HG03103 (cell line): ENCODE data around the gene GSS.

Experiments
- ATAC-seq: cut with Tn5 transposase; IDR thresholded peaks from one replicate; pipeline ENCODE4 v1.9.1; 2021; ENCODE audit warnings: low read depth; ENCODE audit not compliant: unreplicated experiment

The GSS gene

DNA sequence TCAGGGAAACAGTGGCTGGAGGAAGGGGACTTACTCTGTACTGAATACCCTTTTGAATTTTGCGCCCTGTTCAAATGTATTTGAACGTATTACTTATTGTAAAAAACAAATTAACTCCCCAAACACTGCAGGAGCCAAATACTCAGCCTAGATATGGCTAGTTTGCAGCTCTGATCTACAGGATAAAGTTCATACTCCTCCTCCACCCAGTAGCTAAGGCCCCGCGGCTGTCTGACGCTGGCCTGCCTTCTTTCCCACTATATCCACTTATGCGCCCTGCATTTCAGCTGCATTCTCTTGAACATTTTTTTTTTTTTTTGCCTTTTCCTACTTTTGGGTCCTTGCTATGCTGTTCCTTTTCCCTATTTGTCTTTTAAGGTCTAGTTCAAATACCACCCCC, 6.5 kb downstream of the GSS start:
- no peak for ATAC-seq

DNA sequence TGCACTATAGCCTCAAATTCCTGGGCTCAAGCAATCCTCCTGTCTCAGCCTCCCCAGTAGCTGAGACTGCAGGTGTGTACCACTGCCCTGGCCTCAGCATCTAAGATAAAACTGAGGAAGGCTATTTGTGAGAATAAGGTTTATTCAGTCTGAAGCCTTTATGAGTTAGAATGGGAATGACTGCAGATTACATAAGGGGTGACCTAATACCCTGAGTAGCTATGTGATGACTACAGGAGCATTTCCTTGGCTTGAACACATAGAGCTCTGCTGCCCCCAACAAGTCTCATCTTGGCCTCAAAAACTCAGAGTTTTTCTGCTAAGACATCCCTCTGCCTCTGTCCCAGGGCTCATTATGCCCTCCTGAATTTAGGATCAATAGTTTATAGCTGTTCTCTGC, 7.6 kb downstream of the GSS start:
- ATAC-seq, result no peak

DNA sequence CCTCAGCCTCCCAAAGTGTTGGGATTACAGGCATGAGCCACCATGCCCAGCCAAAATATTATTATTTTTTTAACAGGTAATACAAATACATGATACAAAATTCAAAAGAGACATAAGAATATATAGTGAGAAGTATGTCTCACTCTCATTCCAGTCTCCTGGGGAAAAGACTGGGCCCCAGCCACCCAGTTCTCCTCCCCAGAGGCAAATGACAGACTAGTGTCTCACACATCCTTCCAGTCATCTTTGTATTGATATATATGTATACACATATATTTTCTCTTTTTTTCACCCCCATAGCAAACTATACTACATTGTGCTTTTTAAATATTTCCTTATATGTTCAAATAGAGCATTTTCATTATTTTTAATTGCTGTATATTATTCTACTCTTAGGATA, 8.3 kb downstream of the GSS start:
- no peak for ATAC-seq

DNA sequence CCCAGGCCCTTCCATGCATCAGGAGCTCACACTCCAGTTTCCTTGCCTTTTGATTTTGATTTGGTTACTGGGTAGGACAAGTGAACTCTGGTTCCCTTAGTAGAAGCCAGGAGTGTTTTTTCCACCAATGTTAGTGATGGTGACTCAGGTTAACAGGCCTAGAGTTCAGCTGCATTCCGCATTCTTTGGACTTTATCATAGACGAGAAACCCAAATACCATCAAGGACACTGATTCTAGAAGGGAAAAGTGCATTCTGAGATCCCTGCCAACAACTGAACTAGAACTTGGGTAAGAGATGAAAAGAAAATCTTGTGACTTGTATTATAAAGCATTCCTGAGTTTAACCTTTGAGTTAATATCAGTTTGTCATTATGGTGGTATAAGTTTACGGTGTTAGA, 8.9 kb downstream of the GSS start:
- ATAC-seq, result no peak

DNA sequence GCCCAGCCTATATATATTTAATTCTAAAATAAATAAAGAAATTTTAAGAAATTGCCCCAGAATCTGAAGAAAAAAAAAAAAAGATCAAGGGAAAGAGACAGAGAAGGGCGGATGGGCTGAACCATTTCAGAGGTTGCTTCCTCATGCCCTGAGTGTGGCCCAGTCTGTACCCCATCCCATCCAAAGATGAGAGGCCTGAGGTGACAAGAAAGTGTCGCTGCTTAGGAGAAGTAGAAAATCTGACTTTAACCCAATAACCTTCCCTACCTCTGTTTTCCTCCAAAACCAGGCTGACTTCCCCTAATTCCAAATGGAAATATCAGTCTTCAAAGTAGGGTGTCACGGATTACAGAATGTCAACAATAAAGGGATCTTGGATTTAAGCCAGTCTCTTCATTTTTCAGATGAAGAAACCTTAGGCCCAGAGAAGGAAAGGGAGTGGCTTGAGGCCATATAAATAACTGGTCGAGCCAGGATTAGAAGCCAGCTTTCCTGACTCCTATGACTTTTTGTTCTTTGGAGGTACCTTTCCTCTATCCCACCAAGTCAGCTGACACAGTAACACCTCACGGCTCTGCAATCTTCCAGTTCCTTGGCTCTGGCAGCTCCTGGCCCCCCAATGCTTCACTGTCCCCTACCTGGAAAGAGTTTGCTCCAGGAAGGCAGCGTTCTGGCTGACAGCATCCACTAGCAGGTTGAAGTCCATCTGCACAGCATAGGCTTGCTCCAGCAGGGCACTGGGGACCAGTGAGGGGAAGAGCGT, 10.1 kb downstream of the GSS start:
- no peak for ATAC-seq

DNA sequence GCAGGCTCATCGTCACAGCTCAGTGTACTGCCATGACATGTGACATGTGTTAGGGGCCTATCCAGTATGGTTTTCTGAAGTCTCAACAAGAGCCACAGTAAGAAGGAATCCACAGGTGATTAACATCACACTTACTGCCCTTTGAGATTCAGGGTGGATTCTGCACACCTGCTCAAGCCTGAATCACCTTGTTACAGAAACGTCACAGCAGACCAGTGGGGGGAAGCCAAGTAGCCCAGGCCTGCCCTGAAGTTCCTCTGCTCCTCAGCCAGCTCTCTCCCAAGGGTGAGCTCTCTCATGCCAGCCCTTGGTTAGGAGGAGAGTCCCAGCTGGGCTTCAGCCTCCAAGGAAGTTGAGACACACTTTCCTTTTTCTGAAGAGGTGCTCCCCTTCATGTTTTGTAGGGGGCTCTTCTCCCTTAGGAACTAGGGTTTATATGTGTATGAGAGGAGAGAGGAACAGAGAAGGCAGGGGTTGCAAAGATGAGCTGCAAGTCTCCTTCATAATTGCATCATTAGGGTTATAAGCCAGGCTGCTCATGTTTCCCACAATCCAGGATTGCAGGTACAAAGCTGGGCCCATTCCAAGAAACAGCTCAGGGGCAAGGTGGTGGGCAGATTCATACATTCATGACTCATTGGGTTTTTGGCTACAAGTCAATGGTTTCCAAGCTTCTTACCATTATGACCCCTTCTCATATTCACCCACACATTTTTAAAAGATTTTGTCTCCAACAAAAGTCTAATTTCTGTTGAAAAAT, 11.6 kb downstream of the GSS start:
- no peak for ATAC-seq

DNA sequence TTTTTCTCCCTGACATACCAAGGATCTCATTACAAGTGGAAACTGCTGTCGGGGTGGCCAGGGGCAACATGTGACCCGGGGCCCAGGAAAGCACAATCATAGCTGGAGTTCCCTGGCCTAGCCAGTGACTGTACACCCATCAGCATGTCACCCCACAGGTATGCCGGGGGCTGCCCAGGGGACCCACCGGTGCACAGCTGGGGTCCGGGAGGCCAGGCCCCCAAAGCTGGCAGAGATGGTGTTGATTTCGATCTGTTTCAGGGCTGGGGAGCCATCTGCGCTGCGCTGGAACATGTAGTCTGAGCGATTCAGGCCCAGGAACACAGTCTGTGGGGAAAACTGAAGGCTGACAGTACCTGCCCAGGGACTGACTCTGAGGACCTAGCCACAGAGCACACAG, 13.3 kb downstream of the GSS start:
- ATAC-seq, result no peak

DNA sequence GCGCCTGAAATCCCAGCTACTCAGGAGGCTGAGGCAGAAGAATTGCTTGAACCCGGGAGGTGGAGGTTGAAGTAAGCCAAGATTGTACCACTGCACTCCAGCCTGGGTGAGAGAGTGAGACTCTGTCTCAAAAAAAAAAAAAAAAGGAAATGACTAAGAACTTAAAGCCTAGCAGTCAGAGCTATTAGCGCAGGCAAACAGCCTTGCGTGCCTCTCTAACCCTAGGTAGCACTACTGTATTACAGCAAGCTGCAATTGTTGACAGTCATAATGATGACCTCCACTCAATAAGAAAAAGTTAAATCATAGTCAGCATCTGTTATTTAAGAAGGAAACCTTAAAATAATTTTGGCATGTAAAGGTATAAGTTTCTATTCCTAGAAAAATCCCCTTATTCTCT, 14.4 kb downstream of the GSS start:
- no peak for ATAC-seq

DNA sequence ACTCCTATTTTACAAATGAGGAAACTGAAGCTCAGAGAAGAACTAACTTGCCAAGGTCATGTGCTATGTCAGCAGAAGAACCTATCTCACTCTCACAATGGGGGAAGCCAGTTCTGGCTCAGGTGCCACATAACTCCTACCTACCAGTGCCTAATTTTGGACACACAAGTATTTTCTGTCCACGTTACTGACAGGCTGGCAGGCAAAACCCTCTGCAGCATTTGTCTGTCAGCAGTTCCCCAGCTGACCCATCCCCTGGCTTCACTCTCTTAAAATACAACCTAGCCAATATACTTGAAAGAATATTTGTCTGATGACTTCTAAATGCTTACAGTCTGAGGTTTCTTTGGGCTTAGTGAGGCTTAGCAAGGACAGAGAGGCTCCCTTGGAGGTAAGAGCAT, 15.5 kb downstream of the GSS start:
- no peak for ATAC-seq

DNA sequence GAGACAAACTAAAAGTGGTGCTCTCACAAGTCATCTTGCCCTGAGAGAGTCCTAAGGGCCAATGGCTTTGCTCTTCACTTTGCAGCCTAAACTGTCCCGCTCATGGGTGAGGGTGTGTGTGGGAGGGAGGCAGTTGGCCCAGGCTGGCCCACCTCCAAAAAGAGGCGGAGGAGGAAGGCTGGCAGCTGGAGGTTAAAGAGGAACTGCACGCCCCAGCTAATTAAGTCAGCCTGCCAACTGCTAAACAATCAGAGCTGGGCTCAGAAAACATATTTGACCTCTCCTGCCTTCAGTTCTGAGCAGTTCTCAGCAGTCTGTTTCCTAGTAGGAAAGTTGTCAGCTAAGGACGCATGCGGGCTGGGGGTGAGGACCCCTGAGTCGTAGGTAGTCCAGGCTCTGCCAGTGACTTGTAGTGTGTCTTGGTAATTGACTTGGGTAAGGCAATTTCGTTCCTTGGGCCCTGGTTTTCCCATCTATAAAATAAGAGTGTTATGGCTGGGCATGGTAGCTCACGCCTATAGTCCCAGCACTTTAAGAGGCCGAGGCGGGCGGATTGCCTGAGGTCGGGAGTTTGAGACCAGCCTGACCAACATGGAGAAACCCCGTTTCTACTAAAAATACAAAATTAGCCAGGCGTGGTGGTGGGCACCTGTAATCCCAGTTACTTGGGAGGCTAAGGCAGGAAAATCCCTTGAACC, 17.0 kb downstream of the GSS start:
- ATAC-seq, result no peak

DNA sequence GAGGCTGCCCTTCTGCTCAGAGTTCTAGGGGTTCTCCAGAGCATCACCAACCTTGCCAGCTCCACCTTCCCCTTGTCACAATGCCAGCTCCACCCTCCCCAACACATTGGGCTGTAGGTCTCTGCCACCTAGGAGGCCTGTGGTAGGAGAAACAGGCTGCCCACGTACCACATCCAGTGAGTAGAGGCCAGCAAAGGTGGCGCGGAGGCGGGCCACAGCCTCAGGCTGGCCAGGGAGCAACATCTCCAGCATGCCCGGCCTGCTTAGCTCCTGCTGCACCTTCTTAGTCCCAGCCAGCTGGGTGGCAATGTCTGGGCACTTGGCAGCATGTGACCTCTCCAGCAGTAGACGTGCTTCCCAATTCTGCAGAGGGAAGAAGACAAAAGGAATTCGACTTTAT, 23.8 kb downstream of the GSS start:
- ATAC-seq, result no peak

DNA sequence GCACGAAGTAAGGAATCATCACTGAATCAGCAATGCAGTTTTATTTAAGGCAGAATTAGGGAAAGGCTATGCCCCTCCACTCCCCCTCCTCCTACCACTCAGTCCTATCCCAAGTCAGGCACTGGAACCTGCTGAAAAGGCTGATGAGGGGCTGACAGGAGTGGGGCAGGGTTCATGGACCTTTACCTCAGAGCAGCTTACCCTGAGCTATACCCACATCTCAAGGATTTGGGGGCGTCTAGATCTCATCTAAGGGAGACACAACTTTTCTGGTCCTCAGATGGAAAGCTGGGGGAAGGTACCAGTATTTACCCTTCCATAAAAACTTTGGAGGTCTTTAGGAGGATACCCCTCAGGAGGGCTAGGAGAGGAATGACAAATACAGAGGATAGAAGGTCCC, 27.2 kb downstream of the GSS start:
- ATAC-seq, result no peak

DNA sequence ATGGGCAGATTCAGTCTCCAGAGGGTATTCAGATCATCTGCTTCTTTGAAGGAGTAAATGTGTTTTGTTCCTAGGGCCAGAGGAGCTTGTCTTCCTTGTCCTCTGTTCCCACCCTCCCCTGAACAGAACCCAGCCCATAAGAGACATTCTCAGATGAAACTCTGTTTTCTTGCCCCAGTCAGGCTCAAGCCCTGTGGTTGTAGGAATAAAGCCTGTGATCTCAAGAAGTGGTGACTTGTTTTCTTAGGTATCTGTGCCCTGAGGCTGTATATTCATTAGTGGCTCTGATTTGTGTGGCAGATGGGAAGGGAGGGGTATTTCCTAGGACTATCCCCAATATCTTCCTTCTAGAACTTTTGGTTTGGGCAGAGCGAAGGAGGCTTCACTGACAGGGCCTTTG, 27.9 kb downstream of the GSS start:
- ATAC-seq, result no peak

DNA sequence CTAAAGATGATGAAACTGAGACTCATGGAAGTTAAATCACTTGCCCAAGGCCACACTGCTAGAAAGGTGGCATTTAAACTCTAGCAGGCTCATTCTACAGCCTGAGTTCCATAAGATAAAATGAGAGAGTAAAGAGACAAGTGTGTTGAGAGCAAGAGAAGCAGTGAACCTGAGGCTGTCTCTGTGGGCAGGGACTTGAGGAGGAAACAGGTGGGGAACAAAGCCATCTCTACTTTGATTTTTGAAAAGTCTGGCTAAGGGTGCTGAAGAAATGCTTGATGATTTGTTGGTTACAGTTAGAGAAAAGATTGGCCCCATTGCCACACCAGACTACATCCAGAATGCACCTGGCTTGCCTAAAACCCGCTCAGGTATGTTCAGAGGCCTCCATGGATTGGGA, 29.0 kb downstream of the GSS start:
- ATAC-seq, result no peak

DNA sequence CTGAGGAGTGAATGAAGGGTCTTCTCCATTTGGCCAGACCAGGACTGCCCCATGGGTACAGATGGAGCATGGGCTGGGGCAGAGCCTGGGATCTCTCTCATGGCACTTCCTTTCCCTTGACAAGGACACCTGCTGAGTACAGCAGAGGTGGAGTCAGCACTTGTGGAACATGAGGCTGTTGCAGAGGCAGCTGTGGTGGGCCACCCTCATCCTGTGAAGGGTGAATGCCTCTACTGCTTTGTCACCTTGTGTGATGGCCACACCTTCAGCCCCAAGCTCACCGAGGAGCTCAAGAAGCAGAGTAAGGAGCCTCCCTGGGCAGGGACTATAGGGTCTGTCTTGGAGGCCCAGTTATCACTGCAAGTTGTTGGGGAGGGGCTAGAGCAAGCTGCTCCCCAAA, 29.6 kb downstream of the GSS start:
- no peak for ATAC-seq

DNA sequence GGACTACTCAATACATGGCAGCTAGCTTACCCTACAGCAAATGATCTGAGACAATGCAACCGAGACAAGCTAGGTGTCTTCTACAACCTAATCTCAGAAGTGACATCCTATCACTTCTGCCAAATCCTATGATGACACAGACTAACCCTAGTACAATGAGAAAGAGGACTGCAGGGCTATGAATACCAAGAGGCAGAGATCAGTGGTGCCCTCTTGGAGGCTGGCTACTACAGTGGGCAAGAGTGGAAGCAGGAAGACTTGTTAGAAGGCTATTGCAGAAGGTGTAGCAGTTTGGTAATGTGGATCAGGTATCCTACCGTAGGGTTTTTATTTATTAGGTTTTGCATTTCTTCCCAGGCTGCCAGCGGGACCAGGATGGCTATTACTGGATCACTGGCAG, 30.3 kb downstream of the GSS start:
- no peak for ATAC-seq

DNA sequence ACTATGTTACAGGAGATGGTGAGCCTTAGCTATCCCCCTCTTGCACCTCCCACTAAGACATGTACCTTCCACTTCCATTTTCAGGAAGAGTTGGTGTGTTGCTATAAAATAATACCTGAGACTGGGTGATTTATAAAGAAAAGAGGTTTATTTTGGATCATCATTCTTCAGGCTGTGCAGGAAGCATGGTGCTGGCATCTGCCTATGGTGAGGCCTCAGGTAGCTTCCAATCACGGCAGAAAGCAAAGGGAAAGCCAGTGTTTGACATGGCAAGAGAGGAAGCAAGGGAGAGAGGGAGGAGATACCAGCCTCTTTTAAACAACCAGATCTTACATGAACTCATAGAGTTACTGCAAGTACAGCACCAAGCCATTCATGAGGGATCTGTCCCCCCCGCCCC, 32.2 kb downstream of the GSS start:
- no peak for ATAC-seq

DNA sequence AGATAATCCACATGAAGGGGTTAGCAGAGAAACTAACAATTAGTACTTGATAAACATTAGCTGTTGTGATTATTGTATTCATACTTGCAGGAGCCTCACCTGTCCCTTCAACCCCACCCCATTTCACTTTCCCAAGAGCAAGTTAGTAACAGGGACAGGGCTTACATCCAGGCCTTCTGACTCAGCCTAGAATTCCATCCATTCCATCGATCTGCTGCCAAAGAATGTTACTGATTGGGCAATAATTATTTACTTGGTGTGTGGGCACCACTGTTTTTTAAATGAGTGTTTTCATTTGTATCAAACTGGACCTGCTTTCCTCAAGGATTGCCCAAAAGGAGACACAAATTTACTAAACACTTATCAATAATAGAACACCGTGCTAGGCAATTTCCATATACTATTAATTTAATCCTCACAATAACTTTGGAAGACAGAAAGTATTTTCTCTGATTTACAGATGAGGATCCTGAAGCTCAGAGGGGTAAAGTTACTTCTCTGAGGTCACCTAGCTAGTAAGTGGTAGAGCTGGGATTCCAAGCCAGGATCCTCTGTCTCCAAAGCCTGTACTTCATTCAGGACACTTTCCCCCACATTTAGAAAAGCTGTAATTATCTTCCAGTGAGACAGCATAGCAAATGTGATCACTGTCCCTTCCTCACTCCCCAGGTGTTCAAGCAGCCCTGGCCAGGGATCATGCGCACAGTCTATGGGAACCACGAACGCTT, 32.8 kb downstream of the GSS start:
- no peak for ATAC-seq

DNA sequence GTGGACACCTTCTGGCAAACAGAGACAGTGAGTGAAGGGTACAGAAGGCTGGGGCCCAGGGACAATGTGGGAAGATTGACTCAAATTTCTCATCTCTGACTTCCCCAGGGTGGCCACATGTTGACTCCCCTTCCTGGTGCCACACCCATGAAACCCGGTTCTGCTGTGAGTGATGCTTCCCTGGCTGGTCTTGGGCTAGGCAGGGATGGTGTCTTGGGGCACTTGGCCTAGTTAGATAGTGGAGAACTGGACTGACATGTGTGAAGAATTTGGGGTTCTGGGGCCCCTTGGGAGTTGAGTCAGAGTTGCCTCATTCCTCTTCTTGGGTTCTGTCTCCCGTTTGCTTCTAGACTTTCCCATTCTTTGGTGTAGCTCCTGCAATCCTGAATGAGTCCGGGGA, 34.2 kb downstream of the GSS start:
- no peak for ATAC-seq

DNA sequence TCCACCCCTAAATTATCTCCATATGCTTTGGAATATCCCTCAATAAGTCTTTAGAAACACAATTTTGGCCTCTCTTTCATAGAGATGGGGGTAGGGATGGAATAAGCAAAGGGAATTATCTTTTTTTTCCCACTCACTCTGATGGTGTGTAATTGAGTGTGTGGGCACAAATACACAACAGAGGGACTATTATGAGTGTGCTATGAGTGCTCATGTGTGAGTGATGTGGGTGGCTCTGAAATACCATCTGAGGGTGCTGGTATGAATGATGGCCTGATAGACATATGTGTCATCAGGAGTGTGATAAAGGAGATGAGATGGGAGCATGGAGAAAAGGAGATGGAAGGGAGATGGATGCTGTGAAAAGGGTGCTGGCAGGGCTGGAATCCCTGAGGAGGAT, 35.6 kb downstream of the GSS start:
- no peak for ATAC-seq

DNA sequence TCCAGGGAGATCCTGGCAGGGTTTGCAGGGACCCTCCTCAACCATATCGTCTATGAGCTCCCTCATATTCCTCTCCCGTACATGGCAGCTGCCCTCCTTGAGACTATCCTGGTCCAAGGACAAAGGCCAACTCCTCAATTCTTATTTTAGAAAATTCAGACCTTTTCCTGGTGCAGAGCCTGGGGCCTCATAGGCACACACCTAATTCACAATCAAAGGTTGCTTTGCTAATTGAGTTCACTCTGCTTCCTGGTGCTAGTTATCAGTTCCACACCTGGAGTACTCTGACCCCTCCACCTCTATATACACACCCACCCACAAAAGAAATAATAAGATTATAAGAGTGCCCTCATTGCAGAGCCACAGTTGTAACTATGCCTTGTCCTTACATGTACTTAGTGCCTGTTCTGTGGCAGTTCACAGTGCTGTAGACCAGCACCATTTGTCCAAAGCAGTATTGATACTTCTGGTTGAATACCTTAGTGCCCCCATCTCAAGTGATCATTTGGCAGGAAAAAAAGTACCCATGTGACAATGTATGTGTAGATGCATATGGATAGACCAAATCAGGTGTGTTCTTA, 38.7 kb downstream of the GSS start:
- ATAC-seq, result no peak
